Hepatocyte (in vitro differentiated cells): ENCODE results near the gene KRTAP10-3.

Experiments used
- CTCF ChIP-seq: fragments of 200-600 bp; sonication (generic); IDR thresholded peaks from 2 replicates; pipeline ENCODE4 v1.5.1; 2016; ENCODE audit warnings: antibody characterized with exemption, mild to moderate bottlenecking; ENCODE audit not compliant: poor library complexity
- EZH2 ChIP-seq: fragments of 200-600 bp; sonication (generic); IDR thresholded peaks from 2 replicates; pipeline ENCODE4 v1.6.1; 2016; ENCODE audit warnings: antibody characterized with exemption, mild to moderate bottlenecking, borderline replicate concordance
- EZH2phosphoT487 ChIP-seq: fragments of 200-600 bp; sonication (generic); IDR thresholded peaks from one replicate; pipeline ENCODE4 v1.6.1; 2018; ENCODE audit warnings: antibody characterized with exemption, mild to moderate bottlenecking, low read depth, moderate library complexity; ENCODE audit not compliant: unreplicated experiment, severe bottlenecking

GRCh38 chr21:44589094-44589493 is 30.5 kb upstream of the KRTAP10-3 start:
- TF ChIP-seq CTCF (no peak), EZH2 (no peak), EZH2phosphoT487 (no peak)
